GM18498 (cell line): ENCODE data around the gene SEC14L1.
"Not testable (repeated sequence)": the region's sequence is repeated elsewhere in the genome, so short reads cannot be mapped to it uniquely, and the experiment has no call there.

Experiments used
- ATAC-seq: cut with Tn5 transposase; IDR thresholded peaks from one replicate; pipeline ENCODE4 v1.9.1; 2021; ENCODE audit warnings: mild to moderate bottlenecking, moderate library complexity; ENCODE audit not compliant: unreplicated experiment

The SEC14L1 gene

GRCh38 chr17:77115947-77116346 is 24.8 kb upstream of the SEC14L1 start:
- ATAC-seq, result no peak

GRCh38 chr17:77116371-77116860 is 24.4 kb upstream of the SEC14L1 start:
- no peak for ATAC-seq

GRCh38 chr17:77117415-77117814 is 23.4 kb upstream of the SEC14L1 start:
- ATAC-seq, result no peak

- ATAC-seq, result no peak
These were observed 22.4 kb upstream of the SEC14L1 start for GRCh38 chr17:77118251-77118928.

- no peak for ATAC-seq
These were observed 21.0 kb upstream of the SEC14L1 start for GRCh38 chr17:77119668-77120301.

- no peak for ATAC-seq
These were observed 19.9 kb upstream of the SEC14L1 start for GRCh38 chr17:77120868-77121267.

GRCh38 chr17:77124192-77124889 is 16.4 kb upstream of the SEC14L1 start:
- no peak for ATAC-seq

GRCh38 chr17:77125432-77125901 is 15.3 kb upstream of the SEC14L1 start:
- ATAC-seq, result no peak

GRCh38 chr17:77126519-77126918 is 14.2 kb upstream of the SEC14L1 start:
- no peak for ATAC-seq

- no peak for ATAC-seq
These were observed 12.9 kb upstream of the SEC14L1 start for GRCh38 chr17:77127735-77128361.

GRCh38 chr17:77128896-77129567 is 11.7 kb upstream of the SEC14L1 start:
- no peak for ATAC-seq

GRCh38 chr17:77129568-77130301 is 11.0 kb upstream of the SEC14L1 start:
- ATAC-seq, result no peak

- no peak for ATAC-seq
These were observed 10.2 kb upstream of the SEC14L1 start for GRCh38 chr17:77130525-77130924.

- no peak for ATAC-seq
These were observed 8.9 kb upstream of the SEC14L1 start for GRCh38 chr17:77131904-77132303.

- ATAC-seq, result no peak
These were observed 8.2 kb upstream of the SEC14L1 start for GRCh38 chr17:77132411-77133086.

- ATAC-seq, result no peak
These were observed 7.6 kb upstream of the SEC14L1 start for GRCh38 chr17:77133087-77133638.

- no peak for ATAC-seq
These were observed 4.4 kb upstream of the SEC14L1 start for GRCh38 chr17:77136420-77136767.

GRCh38 chr17:77137111-77137510 is 3.7 kb upstream of the SEC14L1 start:
- ATAC-seq, result no peak

GRCh38 chr17:77137886-77138285 is 2.9 kb upstream of the SEC14L1 start:
- not testable (repeated sequence) for ATAC-seq
